ENCODE measurements around the gene ARGFX. TPM values are rescaled to one million over a fixed set of nuclear protein-coding genes. Genes with fewer than 3 reads are reported as not detected.
A peak's percentile ranks its signal among the peaks of the same experiment; 100 is the strongest.

ARGFX gene
- polyA plus RNA-seq, 1 of the 3 experiments (the other 2 are of a cell fraction), result not detected

DNA sequence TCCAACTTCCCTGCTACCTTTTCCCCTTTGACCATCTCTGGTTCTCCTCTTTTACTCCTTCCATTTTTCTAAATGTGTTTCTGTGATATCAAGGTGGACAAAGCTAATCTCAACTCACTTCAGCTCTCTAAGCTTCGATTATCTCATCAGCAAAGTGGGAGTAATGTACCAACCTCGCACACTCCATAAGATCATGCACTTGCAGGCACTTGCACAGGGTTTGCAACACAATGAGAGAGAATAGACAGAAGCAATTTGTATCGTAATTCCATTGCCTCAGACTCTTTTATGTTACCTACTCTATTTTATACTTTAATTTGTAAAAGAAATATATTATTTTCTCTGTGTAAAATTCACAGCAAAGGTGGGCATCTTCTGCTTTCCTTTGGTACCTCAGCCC lies 15.0 kb upstream of the ARGFX start:
- Histone ChIP-seq H2AFZ (ENCODE audit: low read depth) (peak overlapping the region; percentile 64; the same call in 1 of the 2 replicates), H3F3A (replicated peaks; ENCODE audit: insufficient read depth) (no peaks in the 10 kb centered on the region), H3K4me2 (no peak overlapping the region), H3K27me3 (ENCODE audit: insufficient read depth) (no peaks in the 10 kb centered on the region), H3K9ac (no peak overlapping the region), H3K27ac (ENCODE audit: low read depth in 2 of 2, low read length in 1 of 2) (no peak overlapping the region), H3K4me1 (ENCODE audit: control insufficient read depth in 1 of 2, insufficient read depth in 2 of 2, low read depth in 1 of 2, low read length in 1 of 2) (no peaks in the 10 kb centered on the region), H3K4me3 (ENCODE audit: low read depth in 2 of 2, low read length in 1 of 2) (no peak overlapping the region), H3K36me3 (replicated peaks in 1 of 2; ENCODE audit: control insufficient read depth in 1 of 2, insufficient read depth in 2 of 2, low read length in 1 of 2) (no peaks in the 10 kb centered on the region), H3K79me2 (ENCODE audit: insufficient read depth) (no peaks in the 10 kb centered on the region), H4K20me1 (ENCODE audit: insufficient read depth) (no peaks in the 10 kb centered on the region), H3K9me2 (no peaks in the 10 kb centered on the region), H3K9me3 (no peaks in the 10 kb centered on the region)
- TF ChIP-seq CHD2 (IDR thresholded peaks at IDR 0.05; ENCODE audit: low read length, partially characterized antibody) (no peak), NRF1 (IDR thresholded peaks at IDR 0.05; ENCODE audit: low read depth, low read length) (no peak), FOXJ3 (CRISPR knock-in tag; IDR thresholded peaks at IDR 0.05) (no peak), NFIC (IDR thresholded peaks at IDR 0.05; ENCODE audit: borderline replicate concordance) (no peak)
- TF ChIP-seq, protein P1, sequence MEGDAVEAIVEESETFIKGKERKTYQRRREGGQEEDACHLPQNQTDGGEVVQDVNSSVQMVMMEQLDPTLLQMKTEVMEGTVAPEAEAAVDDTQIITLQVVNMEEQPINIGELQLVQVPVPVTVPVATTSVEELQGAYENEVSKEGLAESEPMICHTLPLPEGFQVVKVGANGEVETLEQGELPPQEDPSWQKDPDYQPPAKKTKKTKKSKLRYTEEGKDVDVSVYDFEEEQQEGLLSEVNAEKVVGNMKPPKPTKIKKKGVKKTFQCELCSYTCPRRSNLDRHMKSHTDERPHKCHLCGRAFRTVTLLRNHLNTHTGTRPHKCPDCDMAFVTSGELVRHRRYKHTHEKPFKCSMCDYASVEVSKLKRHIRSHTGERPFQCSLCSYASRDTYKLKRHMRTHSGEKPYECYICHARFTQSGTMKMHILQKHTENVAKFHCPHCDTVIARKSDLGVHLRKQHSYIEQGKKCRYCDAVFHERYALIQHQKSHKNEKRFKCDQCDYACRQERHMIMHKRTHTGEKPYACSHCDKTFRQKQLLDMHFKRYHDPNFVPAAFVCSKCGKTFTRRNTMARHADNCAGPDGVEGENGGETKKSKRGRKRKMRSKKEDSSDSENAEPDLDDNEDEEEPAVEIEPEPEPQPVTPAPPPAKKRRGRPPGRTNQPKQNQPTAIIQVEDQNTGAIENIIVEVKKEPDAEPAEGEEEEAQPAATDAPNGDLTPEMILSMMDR (IDR thresholded peaks at IDR 0.05), result no peak
- POLR2A ChIA-PET, result no interaction called here
- no peak for DNase-seq
- 49% methylated on average over 3 of the region's 3 CpGs for WGBS (ENCODE audit: low lambda C conversion rate)
- CTCF ChIA-PET, result interaction anchor here (0.7 kb wide), 1 partner anchor 818 kb away, joined by 3 read pairs; no protein-coding TSS in a partner anchor

DNA sequence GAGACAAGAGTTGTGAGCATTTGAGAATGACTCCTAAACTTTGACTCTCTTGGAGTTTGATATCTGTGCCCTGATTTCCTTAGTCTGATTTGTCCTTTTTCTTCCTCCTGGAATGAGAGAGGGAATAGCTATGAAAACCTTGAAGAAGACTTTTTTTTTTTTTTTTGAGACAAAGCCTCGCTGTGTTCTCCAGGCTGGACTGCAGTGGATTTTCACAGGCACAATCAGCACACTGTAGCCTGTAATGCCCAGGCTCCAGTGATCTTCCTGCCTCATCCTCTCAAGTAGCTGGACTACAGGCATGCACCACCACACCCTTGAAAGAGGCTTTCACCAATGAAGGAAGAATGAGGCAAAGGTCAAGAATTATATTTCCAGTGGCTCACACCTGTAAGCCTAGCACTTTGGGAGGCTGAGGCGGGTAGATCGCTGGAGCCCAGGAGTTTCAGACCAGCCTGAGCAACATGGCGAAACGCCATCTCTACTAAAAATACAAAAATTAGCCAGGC lies 10.3 kb upstream of the ARGFX start:
- no peaks in the 10 kb centered on the region for H3K4me1 ChIP-seq (ENCODE audit: control insufficient read depth in 1 of 2, insufficient read depth in 2 of 2, low read depth in 1 of 2, low read length in 1 of 2)
- no peak overlapping the region for H3K4me3 ChIP-seq (ENCODE audit: low read depth in 2 of 2, low read length in 1 of 2)
- H3K27me3 ChIP-seq (ENCODE audit: insufficient read depth), result no peaks in the 10 kb centered on the region
- H3K79me2 ChIP-seq (ENCODE audit: insufficient read depth), result no peaks in the 10 kb centered on the region
- H2AFZ ChIP-seq (ENCODE audit: low read depth), result no peak overlapping the region
- 70% methylated on average over 5 of the region's 5 CpGs for WGBS (ENCODE audit: low lambda C conversion rate)
- H3K9ac ChIP-seq, result no peak overlapping the region
- ChIA-PET POLR2A (no interaction called here), CTCF (no interaction called here)
- H4K20me1 ChIP-seq (ENCODE audit: insufficient read depth), result no peaks in the 10 kb centered on the region
- no peak for DNase-seq
- TF ChIP-seq, protein P2, sequence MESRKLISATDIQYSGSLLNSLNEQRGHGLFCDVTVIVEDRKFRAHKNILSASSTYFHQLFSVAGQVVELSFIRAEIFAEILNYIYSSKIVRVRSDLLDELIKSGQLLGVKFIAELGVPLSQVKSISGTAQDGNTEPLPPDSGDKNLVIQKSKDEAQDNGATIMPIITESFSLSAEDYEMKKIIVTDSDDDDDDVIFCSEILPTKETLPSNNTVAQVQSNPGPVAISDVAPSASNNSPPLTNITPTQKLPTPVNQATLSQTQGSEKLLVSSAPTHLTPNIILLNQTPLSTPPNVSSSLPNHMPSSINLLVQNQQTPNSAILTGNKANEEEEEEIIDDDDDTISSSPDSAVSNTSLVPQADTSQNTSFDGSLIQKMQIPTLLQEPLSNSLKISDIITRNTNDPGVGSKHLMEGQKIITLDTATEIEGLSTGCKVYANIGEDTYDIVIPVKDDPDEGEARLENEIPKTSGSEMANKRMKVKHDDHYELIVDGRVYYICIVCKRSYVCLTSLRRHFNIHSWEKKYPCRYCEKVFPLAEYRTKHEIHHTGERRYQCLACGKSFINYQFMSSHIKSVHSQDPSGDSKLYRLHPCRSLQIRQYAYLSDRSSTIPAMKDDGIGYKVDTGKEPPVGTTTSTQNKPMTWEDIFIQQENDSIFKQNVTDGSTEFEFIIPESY (IDR thresholded peaks at IDR 0.05; ENCODE audit: borderline replicate concordance, low read depth), result no peak
- TF ChIP-seq FOXJ3 (CRISPR knock-in tag; IDR thresholded peaks at IDR 0.05), result no peak
- TF ChIP-seq SMC3 (IDR thresholded peaks at IDR 0.05; ENCODE audit: low read depth, low read length), result no peak
- TF ChIP-seq, protein P3, sequence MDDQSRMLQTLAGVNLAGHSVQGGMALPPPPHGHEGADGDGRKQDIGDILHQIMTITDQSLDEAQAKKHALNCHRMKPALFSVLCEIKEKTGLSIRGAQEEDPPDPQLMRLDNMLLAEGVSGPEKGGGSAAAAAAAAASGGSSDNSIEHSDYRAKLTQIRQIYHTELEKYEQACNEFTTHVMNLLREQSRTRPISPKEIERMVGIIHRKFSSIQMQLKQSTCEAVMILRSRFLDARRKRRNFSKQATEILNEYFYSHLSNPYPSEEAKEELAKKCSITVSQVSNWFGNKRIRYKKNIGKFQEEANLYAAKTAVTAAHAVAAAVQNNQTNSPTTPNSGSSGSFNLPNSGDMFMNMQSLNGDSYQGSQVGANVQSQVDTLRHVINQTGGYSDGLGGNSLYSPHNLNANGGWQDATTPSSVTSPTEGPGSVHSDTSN (IDR thresholded peaks at IDR 0.05), result no peak
- TF ChIP-seq, protein P4, sequence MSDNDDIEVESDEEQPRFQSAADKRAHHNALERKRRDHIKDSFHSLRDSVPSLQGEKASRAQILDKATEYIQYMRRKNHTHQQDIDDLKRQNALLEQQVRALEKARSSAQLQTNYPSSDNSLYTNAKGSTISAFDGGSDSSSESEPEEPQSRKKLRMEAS (IDR thresholded peaks at IDR 0.05; ENCODE audit: low read depth), result no peak
- no peak for TF ChIP-seq EZH2phosphoT487 (IDR thresholded peaks at IDR 0.05; ENCODE audit: borderline replicate concordance, low read depth)
- no peak overlapping the region for H3K4me2 ChIP-seq
- no peaks in the 10 kb centered on the region for H3K36me3 ChIP-seq (replicated peaks in 1 of 2; ENCODE audit: control insufficient read depth in 1 of 2, insufficient read depth in 2 of 2, low read length in 1 of 2)
- no peaks in the 10 kb centered on the region for H3F3A ChIP-seq (replicated peaks; ENCODE audit: insufficient read depth)
- no peak overlapping the region for H3K27ac ChIP-seq (ENCODE audit: low read depth in 2 of 2, low read length in 1 of 2)
- H3K9me2 ChIP-seq, result no peaks in the 10 kb centered on the region
- H3K9me3 ChIP-seq, result no peaks in the 10 kb centered on the region

Data from SK-N-SH (cell line).